Mesothelial cell of epicardium (in vitro differentiated cells): ENCODE results near the gene COQ8B. TPM values are rescaled to one million over a fixed set of nuclear protein-coding genes. Genes with fewer than 3 reads are reported as not detected.

Experiments
- DNase-seq, 2 experiments: peaks; one replicate each; pipeline ENCODE4 v3.0.0; 2021; ENCODE audit warnings: low spot score in 2 of 2; ENCODE audit not compliant: unreplicated experiment in 2 of 2
- H3K27ac Mint-ChIP-seq: 2 replicates; pipeline ENCODE4 v1.8.0; 2021; ENCODE audit warnings: mixed read lengths
- H3K27me3 Mint-ChIP-seq: 2 replicates; pipeline ENCODE4 v1.8.0; 2021; ENCODE audit warnings: low read depth, mixed read lengths
- H3K36me3 Mint-ChIP-seq: 2 replicates; pipeline ENCODE4 v1.8.0; 2021; ENCODE audit warnings: mixed read lengths
- H3K4me1 Mint-ChIP-seq: 2 replicates; pipeline ENCODE4 v1.8.0; 2021; ENCODE audit warnings: mixed read lengths
- H3K4me3 Mint-ChIP-seq: 2 replicates; pipeline ENCODE4 v1.8.0; 2021; ENCODE audit warnings: mild to moderate bottlenecking, moderate library complexity, mixed read lengths
- H3K9me3 Mint-ChIP-seq: 2 replicates; pipeline ENCODE4 v1.8.0; 2021; ENCODE audit warnings: mixed read lengths
- CTCF ChIP-seq: fragments of 200-600 bp; sonication (generic); IDR thresholded peaks from one replicate; pipeline ENCODE4 v1.5.0; 2021; ENCODE audit warnings: antibody characterized with exemption; ENCODE audit not compliant: unreplicated experiment
- total RNA-seq: library from RNA; stranded (reverse); gene quantifications from 3 replicates; pipeline ENCODE4 v1.2.1, GENCODE V29; 2021

The COQ8B gene
- total RNA-seq, 1 donor from 2014 or later, result 58.3 TPM

- no peak for TF ChIP-seq CTCF
These were observed 49.8 kb downstream of the COQ8B start for GRCh38 chr19:40666803-40667438.

GRCh38 chr19:40663695-40664692, 52.7 kb downstream of the COQ8B start:
- no peak for DNase-seq
- H3K36me3 Mint-ChIP-seq, result peaks cover 13% of the 10 kb centered on the region
- H3K4me3 Mint-ChIP-seq, result peak overlapping the region; percentile 76

More at GRCh38 chr19:40666803-40667438, 49.8 kb downstream of the COQ8B start:
- H3K27me3 Mint-ChIP-seq, result no peaks in the 10 kb centered on the region
- DNase-seq, result no peak
- H3K36me3 Mint-ChIP-seq, result peaks cover 38% of the 10 kb centered on the region
- H3K4me1 Mint-ChIP-seq, result peaks cover 8% of the 10 kb centered on the region
- H3K27ac Mint-ChIP-seq, result no peak overlapping the region
- no peak overlapping the region for H3K4me3 Mint-ChIP-seq
- H3K9me3 Mint-ChIP-seq, result peaks cover 4% of the 10 kb centered on the region

GRCh38 chr19:40662925-40663694, 53.6 kb downstream of the COQ8B start:
- DNase-seq, result peak; percentile 93 to 97
- H3K27ac Mint-ChIP-seq, result peak overlapping the region; percentile 91
- TF ChIP-seq CTCF, result peak; percentile 98
- H3K9me3 Mint-ChIP-seq, result no peaks in the 10 kb centered on the region
- H3K4me1 Mint-ChIP-seq, result peaks cover 8% of the 10 kb centered on the region
- peaks cover 4% of the 10 kb centered on the region for H3K36me3 Mint-ChIP-seq
- peak overlapping the region; percentile 76 for H3K4me3 Mint-ChIP-seq
- no peaks in the 10 kb centered on the region for H3K27me3 Mint-ChIP-seq

More at GRCh38 chr19:40663695-40664692, 52.7 kb downstream of the COQ8B start:
- TF ChIP-seq CTCF, result no peak
- Mint-ChIP-seq H3K27ac (peak overlapping the region; percentile 91), H3K27me3 (no peaks in the 10 kb centered on the region), H3K9me3 (no peaks in the 10 kb centered on the region), H3K4me1 (peaks cover 8% of the 10 kb centered on the region)

- no peak for DNase-seq
- Mint-ChIP-seq H3K4me3 (peak overlapping the region; percentile 34), H3K4me1 (peaks cover 8% of the 10 kb centered on the region), H3K27me3 (no peaks in the 10 kb centered on the region), H3K9me3 (no peaks in the 10 kb centered on the region), H3K36me3 (no peaks in the 10 kb centered on the region), H3K27ac (no peak overlapping the region)
- TF ChIP-seq CTCF, result no peak
These were observed 55.1 kb downstream of the COQ8B start for GRCh38 chr19:40661616-40662015.

- H3K36me3 Mint-ChIP-seq, result no peaks in the 10 kb centered on the region
- no peak overlapping the region for H3K4me3 Mint-ChIP-seq
- H3K4me1 Mint-ChIP-seq, result peaks cover 8% of the 10 kb centered on the region
- no peak for TF ChIP-seq CTCF
- H3K27ac Mint-ChIP-seq, result no peak overlapping the region
- no peaks in the 10 kb centered on the region for H3K9me3 Mint-ChIP-seq
- no peaks in the 10 kb centered on the region for H3K27me3 Mint-ChIP-seq
- no peak for DNase-seq
These were observed 57.1 kb downstream of the COQ8B start for GRCh38 chr19:40659566-40659965.
